Measurements from ENCODE around the gene PEX11A.

The PEX11A gene

GRCh38 chr15:89662893-89663626 is 27.5 kb downstream of the PEX11A start:
- peaks cover 77% of the 10 kb centered on the region for H3K27me3 ChIP-seq

GRCh38 chr15:89660556-89660955 is 30.0 kb downstream of the PEX11A start:
- H3K9me3 ChIP-seq = no peaks in the 10 kb centered on the region
- no peak for TF ChIP-seq CTCF (IDR thresholded peaks at IDR 0.05)
- peaks cover 0 to 3% of the 10 kb centered on the region in 2 experiments for H3K4me1 ChIP-seq (ENCODE audit: control insufficient read depth in 1 of 2, insufficient read depth in 1 of 2, low read depth in 1 of 2, low read length in 1 of 2)
- no peaks in the 10 kb centered on the region for H3K36me3 ChIP-seq
- H3K27me3 ChIP-seq = peaks cover 81% of the 10 kb centered on the region
- no peak overlapping the region for H3K27ac ChIP-seq
- H3K4me3 ChIP-seq (ENCODE audit: low read depth in 1 of 2, low read length in 1 of 2) = no peak overlapping the region

More at GRCh38 chr15:89662893-89663626, 27.5 kb downstream of the PEX11A start:
- H3K36me3 ChIP-seq = no peaks in the 10 kb centered on the region
- H3K9me3 ChIP-seq = no peaks in the 10 kb centered on the region
- no peak overlapping the region for H3K4me3 ChIP-seq (ENCODE audit: low read depth in 1 of 2, low read length in 1 of 2)
- peaks cover 0 to 4% of the 10 kb centered on the region in 2 experiments for H3K4me1 ChIP-seq (ENCODE audit: control insufficient read depth in 1 of 2, insufficient read depth in 1 of 2, low read depth in 1 of 2, low read length in 1 of 2)
- H3K27ac ChIP-seq = no peak overlapping the region
- TF ChIP-seq CTCF (IDR thresholded peaks at IDR 0.05) = no peak

DNA sequence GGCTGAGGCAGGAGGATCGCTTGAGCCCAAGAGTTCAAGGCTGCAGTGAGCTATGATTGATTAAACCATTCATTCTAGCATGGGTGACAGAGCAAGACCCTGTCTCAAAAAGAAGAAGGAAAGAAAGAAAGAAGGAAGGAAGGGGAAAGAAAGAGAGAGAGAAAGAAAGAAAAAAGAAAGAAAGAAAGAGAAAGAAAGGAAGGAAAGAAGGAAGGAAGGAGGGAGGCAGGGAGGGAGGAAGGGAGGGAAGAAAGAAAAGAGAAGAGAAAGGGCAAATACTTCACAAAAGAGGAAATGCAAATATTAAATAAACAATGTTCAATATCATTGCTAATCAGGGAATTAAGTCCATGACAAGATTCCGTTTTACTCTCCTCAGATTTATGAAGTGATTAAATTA is 31.3 kb downstream of the PEX11A start:
- Histone ChIP-seq H3K27me3 (peaks cover 81% of the 10 kb centered on the region), H3K36me3 (no peaks in the 10 kb centered on the region), H3K4me3 (ENCODE audit: low read depth in 1 of 2, low read length in 1 of 2) (no peak overlapping the region), H3K27ac (no peak overlapping the region), H3K9me3 (no peaks in the 10 kb centered on the region), H3K4me1 (ENCODE audit: control insufficient read depth in 1 of 2, insufficient read depth in 1 of 2, low read depth in 1 of 2, low read length in 1 of 2) (peaks cover 0 to 14% of the 10 kb centered on the region in 2 experiments)
- no peak for TF ChIP-seq CTCF (IDR thresholded peaks at IDR 0.05)

DNA sequence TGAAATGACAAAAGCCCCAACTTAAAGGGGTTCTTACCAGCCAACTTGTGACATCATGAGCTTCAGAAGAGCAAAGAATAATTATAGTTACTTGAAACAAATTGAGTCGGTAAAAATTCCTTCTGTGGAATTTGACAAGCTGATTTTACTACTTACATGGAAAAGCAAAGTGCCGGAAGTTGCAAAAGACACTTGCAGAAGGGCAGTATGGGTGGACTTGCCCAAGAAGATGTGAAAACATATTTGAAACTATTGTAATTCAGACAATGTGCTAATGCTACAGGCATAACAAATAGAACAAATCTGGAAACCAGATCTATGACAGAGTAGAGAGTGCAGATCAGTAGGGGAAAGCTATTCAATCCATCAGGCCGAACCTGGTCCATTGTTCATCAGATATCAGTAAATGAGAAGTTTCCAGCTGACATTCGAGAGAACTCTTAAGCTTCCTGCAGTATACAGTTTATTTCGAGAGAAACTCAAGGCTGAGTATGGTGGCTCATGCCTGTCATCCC is 32.8 kb downstream of the PEX11A start:
- TF ChIP-seq CTCF (IDR thresholded peaks at IDR 0.05) = no peak
- H3K27me3 ChIP-seq = peaks cover 90% of the 10 kb centered on the region
- H3K27ac ChIP-seq = no peak overlapping the region
- peaks cover 0 to 14% of the 10 kb centered on the region in 2 experiments for H3K4me1 ChIP-seq (ENCODE audit: control insufficient read depth in 1 of 2, insufficient read depth in 1 of 2, low read depth in 1 of 2, low read length in 1 of 2)
- H3K4me3 ChIP-seq (ENCODE audit: low read depth in 1 of 2, low read length in 1 of 2) = no peak overlapping the region
- no peaks in the 10 kb centered on the region for H3K9me3 ChIP-seq
- no peaks in the 10 kb centered on the region for H3K36me3 ChIP-seq

DNA sequence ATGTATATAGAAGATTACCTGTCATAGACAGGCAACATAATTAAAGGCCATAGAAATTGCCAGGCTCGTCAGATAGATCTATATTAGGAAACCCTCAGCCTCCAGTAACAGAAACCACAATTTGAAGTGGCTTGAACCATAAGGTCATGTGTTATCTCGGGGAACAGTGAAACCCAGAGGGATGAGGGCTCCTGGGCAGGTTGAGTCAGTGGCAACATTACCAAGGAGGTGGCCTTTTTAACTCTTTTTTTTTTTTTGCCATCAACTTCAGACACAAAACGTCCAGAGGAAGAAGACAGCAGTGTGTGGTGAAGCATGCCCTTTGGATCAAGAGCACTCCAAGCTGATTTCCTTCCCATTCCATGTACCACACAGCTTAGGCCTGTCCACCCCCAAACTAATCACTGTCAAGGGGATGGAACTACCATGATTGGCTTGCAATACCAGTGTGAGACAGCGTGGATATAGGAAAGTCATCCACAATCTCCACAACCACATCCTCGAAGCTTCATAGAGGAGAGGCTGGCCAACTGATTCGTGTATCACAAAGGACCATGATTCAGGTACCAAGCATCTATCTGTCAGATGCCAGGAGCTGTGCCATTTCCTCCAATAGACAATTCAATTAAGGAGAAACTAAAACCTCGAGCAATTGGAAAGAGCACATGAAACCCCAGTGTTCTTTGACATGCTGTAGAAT is 34.3 kb downstream of the PEX11A start:
- Histone ChIP-seq H3K36me3 (no peaks in the 10 kb centered on the region), H3K27me3 (peaks cover 90% of the 10 kb centered on the region), H3K9me3 (no peaks in the 10 kb centered on the region), H3K4me1 (ENCODE audit: control insufficient read depth in 1 of 2, insufficient read depth in 1 of 2, low read depth in 1 of 2, low read length in 1 of 2) (peaks cover 0 to 14% of the 10 kb centered on the region in 2 experiments), H3K4me3 (ENCODE audit: low read depth in 1 of 2, low read length in 1 of 2) (no peak overlapping the region), H3K27ac (no peak overlapping the region)
- no peak for TF ChIP-seq CTCF (IDR thresholded peaks at IDR 0.05)

Measured in neutrophil (primary cell).